ENCODE data around the gene CAMTA2. TPM values are rescaled to one million over a fixed set of nuclear protein-coding genes. Genes with fewer than 3 reads are reported as not detected.
A peak's percentile ranks its signal among the peaks of the same experiment; 100 is the strongest.

Gene CAMTA2
- total RNA-seq, 1 experiment from 2014 or later, result 126 TPM

GRCh38 chr17:4947010-4947410 lies 40.5 kb downstream of the CAMTA2 start:
- Mint-ChIP-seq H3K4me1 (ENCODE audit: insufficient read depth, unreplicated experiment) (peaks cover 57% of the 10 kb centered on the region), H3K4me3 (ENCODE audit: unreplicated experiment) (peak overlapping the region; percentile 74), H3K9me3 (ENCODE audit: unreplicated experiment) (no peaks in the 10 kb centered on the region), H3K27me3 (ENCODE audit: insufficient read depth, unreplicated experiment) (no peaks in the 10 kb centered on the region), H3K36me3 (ENCODE audit: insufficient read depth, unreplicated experiment) (peaks cover 56% of the 10 kb centered on the region), H3K27ac (ENCODE audit: low read depth, unreplicated experiment) (peak overlapping the region; percentile 93)
- POLR2A ChIA-PET, result interaction anchor here (0.7 to 21.5 kb wide), 14 partner anchors 7 to 237 kb away, joined by 3 to 639 read pairs (median 6); partner anchors contain the start of genes ARRB2, CAMTA2, INCA1 and KIF1C
- CTCF ChIA-PET, result no interaction called here
- BruUV-seq (replicated peaks), result no TSS peak
- peak; percentile 30 for DNase-seq (ENCODE audit: unreplicated experiment)
- intact Hi-C loops (cut with micrococcal nuclease), result no loop called here
- TF ChIP-seq CTCF (IDR thresholded peaks at IDR 0.05; ENCODE audit: unreplicated experiment), result no peak

- TF ChIP-seq CTCF (IDR thresholded peaks at IDR 0.05; ENCODE audit: unreplicated experiment), result no peak
- Mint-ChIP-seq H3K36me3 (ENCODE audit: insufficient read depth, unreplicated experiment) (peaks cover 56% of the 10 kb centered on the region), H3K9me3 (ENCODE audit: unreplicated experiment) (no peaks in the 10 kb centered on the region), H3K27me3 (ENCODE audit: insufficient read depth, unreplicated experiment) (no peaks in the 10 kb centered on the region), H3K4me3 (ENCODE audit: unreplicated experiment) (peak overlapping the region; percentile 74), H3K4me1 (ENCODE audit: insufficient read depth, unreplicated experiment) (peaks cover 63% of the 10 kb centered on the region), H3K27ac (ENCODE audit: low read depth, unreplicated experiment) (peak overlapping the region; percentile 93)
- DNase-seq (ENCODE audit: unreplicated experiment), result no peak
- BruUV-seq (replicated peaks), result TSS peak; percentile 60
- ChIA-PET CTCF (interaction anchor here (0.6 to 1.7 kb wide), 5 partner anchors 37 to 251 kb away, joined by 3 to 5 read pairs (median 5); partner anchors contain the start of gene MED11), POLR2A (interaction anchor here (0.7 to 21.5 kb wide), 10 partner anchors 12 to 236 kb away, joined by 3 to 639 read pairs (median 6); partner anchors contain the start of genes ARRB2, CAMTA2, INCA1 and KIF1C)
- intact Hi-C loops (cut with micrococcal nuclease), result no loop called here
These were observed 41.0 kb downstream of the CAMTA2 start for GRCh38 chr17:4946312-4946976.

GRCh38 chr17:4945944-4946280 lies 41.6 kb downstream of the CAMTA2 start:
- Mint-ChIP-seq H3K4me3 (ENCODE audit: unreplicated experiment) (peak overlapping the region; percentile 74), H3K4me1 (ENCODE audit: insufficient read depth, unreplicated experiment) (peaks cover 63% of the 10 kb centered on the region), H3K36me3 (ENCODE audit: insufficient read depth, unreplicated experiment) (peaks cover 57% of the 10 kb centered on the region), H3K27ac (ENCODE audit: low read depth, unreplicated experiment) (peak overlapping the region; percentile 93), H3K27me3 (ENCODE audit: insufficient read depth, unreplicated experiment) (no peaks in the 10 kb centered on the region), H3K9me3 (ENCODE audit: unreplicated experiment) (no peaks in the 10 kb centered on the region)
- BruUV-seq (replicated peaks), result no TSS peak
- TF ChIP-seq CTCF (IDR thresholded peaks at IDR 0.05; ENCODE audit: unreplicated experiment), result no peak
- ChIA-PET POLR2A (interaction anchor here (1.2 to 21.5 kb wide), 7 partner anchors 11 to 236 kb away, joined by 3 to 639 read pairs (median 6); partner anchors contain the start of genes ARRB2, INCA1, KIF1C and PSMB6), CTCF (interaction anchor here (0.6 to 1.7 kb wide), 5 partner anchors 36 to 250 kb away, joined by 3 to 5 read pairs (median 5); partner anchors contain the start of gene MED11)
- DNase-seq (ENCODE audit: unreplicated experiment), result peak; percentile 26
- intact Hi-C loops (cut with micrococcal nuclease), result no loop called here

GRCh38 chr17:4945176-4945943 lies 42.1 kb downstream of the CAMTA2 start:
- no peak for TF ChIP-seq CTCF (IDR thresholded peaks at IDR 0.05; ENCODE audit: unreplicated experiment)
- Mint-ChIP-seq H3K27ac (ENCODE audit: low read depth, unreplicated experiment) (peak overlapping the region; percentile 90), H3K36me3 (ENCODE audit: insufficient read depth, unreplicated experiment) (peaks cover 62% of the 10 kb centered on the region), H3K9me3 (ENCODE audit: unreplicated experiment) (no peaks in the 10 kb centered on the region), H3K4me1 (ENCODE audit: insufficient read depth, unreplicated experiment) (peaks cover 59% of the 10 kb centered on the region), H3K4me3 (ENCODE audit: unreplicated experiment) (peak overlapping the region; percentile 74), H3K27me3 (ENCODE audit: insufficient read depth, unreplicated experiment) (no peaks in the 10 kb centered on the region)
- ChIA-PET CTCF (interaction anchor here (0.6 to 1.7 kb wide), 4 partner anchors 36 to 250 kb away, joined by 3 to 5 read pairs (median 5); partner anchors contain the start of gene MED11), POLR2A (interaction anchor here (0.6 to 21.5 kb wide), 7 partner anchors 11 to 235 kb away, joined by 3 to 639 read pairs (median 5); partner anchors contain the start of genes ARRB2, PSMB6 and SPAG7)
- no TSS peak for BruUV-seq (replicated peaks)
- intact Hi-C loops (cut with micrococcal nuclease), result no loop called here
- DNase-seq (ENCODE audit: unreplicated experiment), result peak; percentile 96
